Neural cell (in vitro differentiated cells): ENCODE data around the gene CA5A. TPM values are rescaled to one million over a fixed set of nuclear protein-coding genes. Genes with fewer than 3 reads are reported as not detected.
"Not testable (repeated sequence)": the region's sequence is repeated elsewhere in the genome, so short reads cannot be mapped to it uniquely, and the experiment has no call there.

Source experiments
- H2AFZ ChIP-seq: fragments of 200-600, 300-800 bp; sonication (generic), shearing (Covaris generic); 2 replicates; pipeline ENCODE4 v1.6.0; 2014; ENCODE audit warnings: low read depth, mild to moderate bottlenecking, antibody characterized with exemption, low read length, moderate library complexity
- H3F3A ChIP-seq: fragments of 200-600 bp; shearing (Covaris generic); 2 replicates; pipeline ENCODE4 v1.6.1; 2016; ENCODE audit warnings: mild to moderate bottlenecking, moderate library complexity, mixed read lengths, antibody characterized with exemption, low read length; ENCODE audit not compliant: insufficient read depth, poor library complexity, severe bottlenecking
- H3K27ac ChIP-seq: fragments of 200-600, 300-800 bp; sonication (generic), shearing (Covaris generic); 2 replicates; pipeline ENCODE4 v1.5.1; 2014; ENCODE audit warnings: mild to moderate bottlenecking, low read length, moderate library complexity
- H3K27me3 ChIP-seq: fragments of 300-800, 200-600 bp; sonication (generic), shearing (Covaris generic); 2 replicates; pipeline ENCODE4 v1.6.0; 2014; ENCODE audit warnings: mild to moderate bottlenecking, low read depth, low read length, moderate library complexity; ENCODE audit not compliant: insufficient read depth
- H3K36me3 ChIP-seq: fragments of 300-800, 200-600 bp; sonication (generic), shearing (Covaris generic); 2 replicates; pipeline ENCODE4 v1.5.1; 2014; ENCODE audit warnings: mild to moderate bottlenecking, antibody characterized with exemption, low read length, moderate library complexity; ENCODE audit not compliant: insufficient read depth
- H3K4me2 ChIP-seq: fragments of 300-800, 200-600 bp; sonication (generic), shearing (Covaris generic); 2 replicates; pipeline ENCODE4 v1.6.0; 2014; ENCODE audit warnings: mild to moderate bottlenecking, low read length
- H3K4me3 ChIP-seq: fragments of 300-800, 200-600 bp; sonication (generic), shearing (Covaris generic); 2 replicates; pipeline ENCODE4 v1.5.1; 2014; ENCODE audit warnings: mild to moderate bottlenecking, low read length, moderate library complexity
- H3K79me2 ChIP-seq: fragments of 200-600 bp; shearing (Covaris generic); replicated peaks from 2 replicates; pipeline ENCODE4 v1.6.0; 2014; ENCODE audit warnings: mild to moderate bottlenecking, low read length, moderate library complexity; ENCODE audit not compliant: insufficient read depth
- H3K9ac ChIP-seq: fragments of 300-800, 200-600 bp; sonication (generic), shearing (Covaris generic); 2 replicates; pipeline ENCODE4 v1.6.1; 2016; ENCODE audit warnings: mild to moderate bottlenecking, low read length, mixed read lengths
- H3K9me2 ChIP-seq: fragments of 200-600 bp; shearing (Covaris generic); 2 replicates; pipeline ENCODE4 v1.6.1; 2016; ENCODE audit warnings: mild to moderate bottlenecking, low read length, mixed read lengths; ENCODE audit not compliant: insufficient read depth
- H3K9me3 ChIP-seq: fragments of 200-600, 300-800 bp; sonication (generic), shearing (Covaris generic); 2 replicates; pipeline ENCODE4 v1.6.1; 2016; ENCODE audit warnings: mild to moderate bottlenecking, mixed run types, low read length, moderate library complexity, mixed read lengths
- H4K20me1 ChIP-seq: fragments of 200-600 bp; shearing (Covaris generic); 2 replicates; pipeline ENCODE4 v1.6.1; 2016; ENCODE audit warnings: mild to moderate bottlenecking, mixed run types; ENCODE audit not compliant: insufficient read depth
- SMC3 ChIP-seq: fragments of 450-650 bp; conservative IDR thresholded peaks from 2 replicates; pipeline ENCODE4 v1.6.1; 2014; ENCODE audit warnings: antibody characterized with exemption, mild to moderate bottlenecking, moderate library complexity; ENCODE audit not compliant: poor library complexity
- TAF1 ChIP-seq: IDR thresholded peaks from 2 replicates; pipeline ENCODE4 v1.6.1; 2012; ENCODE audit warnings: low read depth
- polyA plus RNA-seq: library from polyadenylated mRNA; depleted of rRNA; stranded (reverse); fragments of >200 nt; gene quantifications from 2 replicates; pipeline ENCODE4 v1.2.3, GENCODE V29; 2014

Gene CA5A
- polyA plus RNA-seq, 1 donor from 2014 or later = not detected

- Histone ChIP-seq H3K36me3 (no peaks in the 10 kb centered on the region), H3K9ac (no peak overlapping the region), H3K4me2 (no peak overlapping the region), H3K27me3 (no peaks in the 10 kb centered on the region), H3K9me2 (no peaks in the 10 kb centered on the region), H3K79me2 (no peaks in the 10 kb centered on the region), H3K4me3 (no peak overlapping the region), H3K9me3 (no peaks in the 10 kb centered on the region), H4K20me1 (no peaks in the 10 kb centered on the region), H3K27ac (no peak overlapping the region), H3F3A (no peaks in the 10 kb centered on the region), H2AFZ (no peak overlapping the region)
- no peak for TF ChIP-seq SMC3
Measured at GRCh38 chr16:87939562-87940423, 3.5 kb upstream of the CA5A start.

- H3K9me2 ChIP-seq = no peaks in the 10 kb centered on the region
Measured at GRCh38 chr16:87938412-87938949, 2.2 kb upstream of the CA5A start.

GRCh38 chr16:87937231-87937542 is 858 bp upstream of the CA5A start:
- not testable (repeated sequence) for H4K20me1 ChIP-seq, H2AFZ ChIP-seq, H3K9ac ChIP-seq

More at GRCh38 chr16:87938412-87938949, 2.2 kb upstream of the CA5A start:
- no peaks in the 10 kb centered on the region for H3K36me3 ChIP-seq
- H3K27ac ChIP-seq = no peak overlapping the region
- no peak overlapping the region for H2AFZ ChIP-seq
- no peak overlapping the region for H3K9ac ChIP-seq
- H4K20me1 ChIP-seq = no peaks in the 10 kb centered on the region
- no peak for TF ChIP-seq TAF1
- H3K27me3 ChIP-seq = no peaks in the 10 kb centered on the region
- H3K4me3 ChIP-seq = no peak overlapping the region
- H3K4me2 ChIP-seq = no peak overlapping the region
- H3K9me3 ChIP-seq = no peaks in the 10 kb centered on the region
- H3F3A ChIP-seq = no peaks in the 10 kb centered on the region
- no peaks in the 10 kb centered on the region for H3K79me2 ChIP-seq

GRCh38 chr16:87936016-87936374 is 334 bp downstream of the CA5A start:
- H3K9ac ChIP-seq, H3K9me2 ChIP-seq, H4K20me1 ChIP-seq, H3F3A ChIP-seq, H3K9me3 ChIP-seq, H3K4me2 ChIP-seq, H3K36me3 ChIP-seq, H3K27me3 ChIP-seq, H2AFZ ChIP-seq, H3K79me2 ChIP-seq, H3K27ac ChIP-seq, H3K4me3 ChIP-seq: not testable (repeated sequence)

More at GRCh38 chr16:87937231-87937542, 858 bp upstream of the CA5A start:
- not testable (repeated sequence) for H3K27me3 ChIP-seq, H3K4me3 ChIP-seq, H3K4me2 ChIP-seq, H3F3A ChIP-seq, H3K27ac ChIP-seq, H3K9me3 ChIP-seq, H3K36me3 ChIP-seq, H3K79me2 ChIP-seq, H3K9me2 ChIP-seq

GRCh38 chr16:87934752-87935425 is 1.4 kb downstream of the CA5A start:
- H3K79me2 ChIP-seq, H2AFZ ChIP-seq, H3K9ac ChIP-seq, H3K4me3 ChIP-seq, H3K27ac ChIP-seq, H3K36me3 ChIP-seq, H3F3A ChIP-seq, H3K4me2 ChIP-seq, H3K9me3 ChIP-seq, H3K9me2 ChIP-seq, H3K27me3 ChIP-seq, H4K20me1 ChIP-seq: not testable (repeated sequence)
